ELR (cell line): Measurements from ENCODE around the gene ERICH6B.
A peak's percentile ranks its signal among the peaks of the same experiment; 100 is the strongest.

ENCODE experiments used
- DNase-seq: peaks from one replicate; pipeline ENCODE4 v3.0.0-alpha.2; 2015; ENCODE audit warnings: low read depth

Gene ERICH6B

DNA sequence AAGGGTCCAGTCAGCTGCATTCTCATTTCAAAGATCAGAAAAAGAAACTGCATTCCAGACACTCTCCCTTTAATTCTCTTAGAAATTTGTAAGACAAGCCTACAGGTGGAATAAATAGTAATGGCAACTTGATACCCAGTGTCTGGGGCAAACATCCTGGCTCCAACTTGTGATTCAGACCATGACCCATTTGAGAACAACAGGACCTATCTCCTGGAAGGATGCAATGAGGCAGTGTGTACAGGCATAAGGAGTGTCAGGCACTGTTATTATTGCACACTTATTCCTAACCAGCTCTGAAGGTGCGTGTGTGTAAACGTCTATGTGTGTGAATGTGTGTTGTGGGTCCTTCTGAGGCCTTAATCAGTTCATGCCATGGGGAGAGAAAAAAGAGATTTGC, 13.9 kb downstream of the ERICH6B start:
- no peak for DNase-seq

DNA sequence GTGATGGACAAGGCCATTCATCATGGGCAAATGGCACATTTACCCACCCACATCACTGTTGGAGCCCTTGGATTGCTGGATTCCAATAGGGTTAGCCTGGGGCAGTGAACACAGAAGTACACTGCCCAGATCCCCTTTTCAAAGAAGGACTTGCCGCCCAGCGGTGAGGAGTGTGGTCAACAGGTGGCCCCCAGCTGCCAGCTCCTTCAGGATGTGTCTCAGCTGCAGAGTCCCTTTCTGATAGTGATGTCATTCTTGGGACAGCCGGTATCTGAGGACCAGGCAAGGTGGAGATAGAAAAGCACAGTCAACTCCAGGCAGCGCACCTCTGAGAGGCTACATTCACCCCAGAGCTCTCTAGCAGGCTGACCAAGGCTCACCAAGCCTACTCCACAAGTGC, 16.9 kb downstream of the ERICH6B start:
- DNase-seq, result no peak

GRCh38 chr13:45596800-45597475, 18.6 kb downstream of the ERICH6B start:
- DNase-seq, result no peak

GRCh38 chr13:45595965-45596364, 19.6 kb downstream of the ERICH6B start:
- no peak for DNase-seq

GRCh38 chr13:45594764-45595163, 20.8 kb downstream of the ERICH6B start:
- no peak for DNase-seq

DNA sequence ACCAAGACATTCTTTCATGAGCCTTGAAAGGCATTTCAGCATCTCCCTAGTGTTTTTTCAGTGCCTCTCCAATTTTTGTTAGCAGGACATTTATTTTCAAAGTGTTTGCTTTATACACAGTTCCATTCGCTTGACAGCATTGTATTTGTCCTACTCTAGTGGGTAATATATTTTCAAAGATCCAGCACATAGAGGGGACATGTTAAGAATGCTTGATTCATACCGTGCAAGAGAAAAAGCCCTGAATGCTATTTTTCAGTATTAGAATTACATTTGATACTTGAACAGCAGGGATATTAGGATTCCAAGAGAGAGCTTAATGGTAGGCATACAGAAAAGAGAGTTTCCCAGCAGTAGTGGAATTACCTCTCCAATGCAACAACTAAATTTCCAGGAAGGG, 21.3 kb downstream of the ERICH6B start:
- no peak for DNase-seq

- DNase-seq, result no peak
Measured at GRCh38 chr13:45592758-45593157, 22.8 kb downstream of the ERICH6B start.

DNA sequence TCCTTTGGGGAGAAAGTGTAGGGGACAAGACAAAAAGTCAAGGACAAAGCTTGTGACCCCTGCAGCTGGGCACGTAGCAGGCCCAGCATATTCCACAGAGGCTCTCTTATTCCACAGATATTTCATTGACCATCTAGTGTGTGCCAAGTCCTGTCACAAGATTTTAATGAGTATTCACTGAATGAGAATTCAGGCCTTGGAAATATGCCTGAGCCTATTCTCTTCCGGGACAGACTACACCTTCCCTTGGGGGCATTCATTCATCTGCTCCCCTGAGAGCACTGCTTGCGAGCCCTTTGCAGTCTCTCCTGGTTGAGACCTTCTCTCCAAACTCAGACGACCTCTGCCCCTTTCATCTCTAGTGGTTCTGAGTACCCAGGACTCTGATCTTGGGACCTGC, 25.5 kb downstream of the ERICH6B start:
- DNase-seq, result no peak

DNA sequence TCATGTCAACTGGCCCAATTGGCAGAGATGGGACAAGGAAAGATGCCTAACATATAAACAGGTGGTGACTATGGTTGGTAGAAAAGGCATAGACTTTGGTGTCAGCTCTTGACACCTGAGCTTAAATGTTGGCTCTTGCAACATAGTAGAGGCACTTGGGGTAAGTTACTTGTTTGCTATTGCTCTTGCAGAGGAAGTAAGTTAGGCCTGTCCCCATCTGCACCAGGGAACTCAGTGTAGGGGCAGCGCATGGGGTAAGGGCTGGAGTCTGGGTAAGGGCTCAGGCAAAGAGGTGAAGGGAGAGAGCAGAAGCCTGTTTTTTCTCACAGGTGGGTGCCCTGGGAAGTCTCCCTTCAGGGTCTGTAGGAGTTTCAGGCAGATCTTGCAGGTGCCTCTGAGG, 27.6 kb downstream of the ERICH6B start:
- no peak for DNase-seq

- DNase-seq, result peak; percentile 26
Measured at GRCh38 chr13:45584816-45585215, 30.7 kb downstream of the ERICH6B start.

GRCh38 chr13:45582408-45583076, 33.0 kb downstream of the ERICH6B start:
- DNase-seq, result no peak

- no peak for DNase-seq
Measured at GRCh38 chr13:45576466-45576865, 39.1 kb downstream of the ERICH6B start.

DNA sequence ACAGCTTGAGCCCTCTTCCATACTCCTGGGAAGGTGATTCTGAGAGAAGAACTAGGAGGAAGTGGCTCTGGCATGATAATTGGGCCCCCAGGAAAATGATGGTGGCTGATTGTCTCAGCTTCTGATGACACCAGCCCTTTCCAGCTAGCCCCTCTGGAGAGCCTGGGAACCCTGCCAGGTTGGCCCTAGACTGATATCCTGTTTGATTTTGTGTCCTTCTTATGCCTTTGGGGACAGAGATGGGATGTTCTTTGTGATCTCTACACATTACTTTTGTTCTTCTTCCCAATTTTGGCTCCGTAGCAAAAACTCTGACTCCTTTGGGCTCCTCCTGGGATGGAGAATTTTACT, 39.7 kb downstream of the ERICH6B start:
- no peak for DNase-seq

DNA sequence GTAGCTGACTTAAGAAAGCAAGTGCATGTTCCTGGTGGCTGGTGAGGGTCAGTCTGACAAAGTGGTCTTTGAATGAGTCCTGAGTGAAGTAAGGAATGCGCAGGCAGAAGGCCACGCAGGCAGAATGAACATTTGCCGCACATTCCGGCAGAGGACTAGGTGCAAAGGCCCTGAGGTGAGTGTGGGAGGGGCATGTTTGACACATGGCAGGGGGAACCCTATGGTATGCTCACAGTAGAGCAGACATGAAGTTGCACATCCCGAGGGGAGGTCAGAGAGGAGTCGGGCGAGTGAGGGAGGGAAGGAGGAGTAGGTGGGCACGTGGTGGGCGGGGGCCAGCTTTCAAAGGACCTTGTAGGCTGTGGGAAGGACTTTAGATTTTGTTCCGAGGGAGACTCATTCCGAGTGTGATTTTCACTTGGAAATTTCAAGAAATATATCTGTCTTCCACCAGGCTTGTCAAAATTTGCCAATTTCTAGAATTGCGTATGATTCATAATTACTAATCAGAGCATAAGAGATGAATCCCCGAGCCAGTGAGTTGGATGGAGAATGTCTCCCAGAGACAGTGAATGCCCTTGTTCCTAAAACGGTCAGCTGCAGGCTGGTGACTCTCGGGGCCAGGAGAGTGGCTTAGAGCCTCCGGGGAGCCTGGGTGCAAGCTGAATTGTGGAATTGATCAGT, 40.3 kb downstream of the ERICH6B start:
- peak; percentile 54 for DNase-seq

DNA sequence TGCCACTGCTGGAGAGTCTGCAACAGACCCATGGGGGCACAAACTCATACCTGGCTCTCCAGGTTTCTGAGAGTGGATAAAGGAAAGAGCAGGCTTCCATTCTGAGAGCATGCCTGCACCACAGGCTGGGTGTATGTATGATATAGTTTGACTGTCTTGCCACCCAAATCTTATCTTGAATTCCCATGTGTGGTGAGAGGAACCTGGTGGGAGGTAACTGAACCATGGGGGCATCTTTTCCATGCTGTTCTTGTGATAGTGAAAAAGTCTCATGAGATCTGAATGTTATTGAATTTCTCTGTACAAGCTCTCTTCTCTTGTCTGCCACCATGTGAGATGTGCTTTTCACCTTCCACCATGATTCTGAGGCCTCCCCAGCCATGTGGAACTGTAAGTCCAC, 50.2 kb downstream of the ERICH6B start:
- no peak for DNase-seq

DNA sequence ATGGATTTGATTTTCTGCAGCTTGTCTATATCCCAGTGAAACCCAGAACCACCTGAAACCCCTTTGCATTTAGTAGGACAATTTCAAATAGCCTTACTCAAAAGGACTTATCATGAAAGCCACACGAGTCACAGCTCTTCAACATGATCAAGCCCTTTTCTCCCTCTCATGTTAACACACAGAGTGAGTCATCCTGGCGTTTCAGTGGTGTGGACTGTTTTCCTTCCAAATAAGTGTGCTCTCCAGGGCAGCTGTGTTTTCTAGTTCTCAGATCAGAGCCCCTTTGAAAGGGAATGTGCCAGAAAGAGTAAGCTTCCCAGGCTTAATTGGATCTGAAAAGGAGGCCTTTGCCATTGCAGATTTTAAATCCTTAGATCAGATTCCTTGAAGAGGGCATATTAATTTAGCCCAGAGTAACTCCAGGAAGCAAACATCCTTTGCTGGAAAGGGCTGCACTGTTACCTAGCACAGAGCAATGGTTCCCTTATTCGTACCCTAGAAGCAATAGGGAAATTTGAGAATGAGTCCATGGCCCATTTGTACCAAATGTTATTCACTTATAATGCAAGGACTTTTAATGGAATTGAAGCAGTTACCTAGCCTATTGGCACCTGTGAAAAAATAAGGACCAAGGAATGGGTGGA, 51.3 kb downstream of the ERICH6B start:
- DNase-seq, result peak; percentile 59

- no peak for DNase-seq
Measured at GRCh38 chr13:45554604-45555109, 60.9 kb downstream of the ERICH6B start.

GRCh38 chr13:45548281-45548680, 67.3 kb downstream of the ERICH6B start:
- no peak for DNase-seq

DNA sequence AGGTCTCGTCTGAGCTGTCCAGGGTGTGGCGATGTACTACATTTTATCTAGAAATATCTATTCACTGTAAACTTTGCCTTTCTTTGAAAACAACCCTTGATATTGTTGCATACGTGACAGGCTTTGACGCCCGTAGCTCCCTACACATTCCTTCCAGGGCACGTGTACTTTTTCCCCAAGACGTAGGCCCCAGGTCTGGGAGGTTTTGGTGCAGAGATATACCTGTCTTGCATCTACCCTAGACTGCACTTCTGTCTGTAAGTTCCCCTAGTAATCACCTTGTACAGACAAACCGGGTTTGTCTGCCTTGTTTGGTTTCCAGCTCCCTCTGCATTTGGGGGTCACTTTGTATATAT, 69.2 kb downstream of the ERICH6B start:
- DNase-seq, result no peak

GRCh38 chr13:45545686-45546409, 69.7 kb downstream of the ERICH6B start:
- DNase-seq, result no peak

DNA sequence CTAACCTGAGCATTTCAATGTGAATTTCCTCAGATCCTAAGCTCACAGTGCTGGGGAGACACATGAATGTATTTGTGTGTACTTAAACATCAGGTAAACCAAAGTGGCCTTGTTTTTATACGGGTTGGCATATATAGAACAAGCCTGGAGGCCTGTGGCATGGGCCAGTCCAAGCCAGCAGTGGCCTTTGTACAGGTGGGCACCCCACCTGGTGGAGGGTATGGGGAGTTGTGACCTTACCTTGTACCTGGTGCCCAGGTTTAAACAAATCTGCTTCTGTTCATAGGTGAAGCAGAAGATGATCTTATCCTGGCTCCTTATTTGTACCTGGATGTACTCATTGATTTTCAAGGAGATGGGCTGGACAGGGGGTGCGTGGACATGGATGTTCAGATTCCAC, 71.0 kb downstream of the ERICH6B start:
- no peak for DNase-seq

DNA sequence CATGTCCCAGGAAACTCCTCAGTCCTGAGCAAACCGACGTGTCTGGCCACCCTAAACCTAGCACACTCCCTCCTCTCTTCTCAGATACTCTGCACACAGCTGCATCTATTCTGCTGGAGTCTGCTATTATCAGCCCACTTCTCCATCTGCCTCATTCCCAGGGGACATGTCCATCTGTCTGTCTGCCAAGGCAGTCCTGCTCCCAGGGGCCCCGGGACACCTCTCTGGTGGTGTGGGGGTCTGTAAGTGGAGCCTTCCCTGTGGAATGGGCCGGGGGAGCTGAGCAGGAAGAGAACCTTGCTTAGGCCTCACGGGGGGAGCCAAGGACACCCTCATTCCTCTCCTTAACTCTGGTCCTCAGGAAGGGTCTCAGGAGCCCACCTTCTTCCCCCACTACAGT, 72.7 kb downstream of the ERICH6B start:
- no peak for DNase-seq
